NCI-H146 (cell line): ENCODE data around the gene FXYD6.

ENCODE experiments used
- DNase-seq: peaks from one replicate; lab custom pipeline; 2025; lab: John Stamatoyannopoulos, UW

FXYD6 gene

GRCh38 chr11:117910525-117910924 lies 34.1 kb upstream of the FXYD6 start:
- DNase-seq, result no peak

- no peak for DNase-seq
Measured at GRCh38 chr11:117909611-117910382, 33.3 kb upstream of the FXYD6 start.

GRCh38 chr11:117908959-117909610 lies 32.6 kb upstream of the FXYD6 start:
- no peak for DNase-seq

- peak; percentile 17 for DNase-seq
Measured at GRCh38 chr11:117908109-117908895, 31.8 kb upstream of the FXYD6 start.

GRCh38 chr11:117907276-117908108 lies 31.0 kb upstream of the FXYD6 start:
- DNase-seq, result peak; percentile 98

GRCh38 chr11:117906710-117907109 lies 30.3 kb upstream of the FXYD6 start:
- DNase-seq, result no peak

GRCh38 chr11:117906126-117906525 lies 29.7 kb upstream of the FXYD6 start:
- DNase-seq, result no peak

GRCh38 chr11:117905524-117905923 lies 29.1 kb upstream of the FXYD6 start:
- DNase-seq, result no peak

GRCh38 chr11:117903505-117904382 lies 27.3 kb upstream of the FXYD6 start:
- peak; percentile 87 for DNase-seq

GRCh38 chr11:117902001-117902845 lies 25.8 kb upstream of the FXYD6 start:
- DNase-seq, result no peak

- no peak for DNase-seq
Measured at GRCh38 chr11:117901601-117902000, 25.1 kb upstream of the FXYD6 start.

GRCh38 chr11:117900720-117901440 lies 24.4 kb upstream of the FXYD6 start:
- DNase-seq, result no peak

- no peak for DNase-seq
Measured at GRCh38 chr11:117900121-117900648, 23.7 kb upstream of the FXYD6 start.

GRCh38 chr11:117898059-117898458 lies 21.6 kb upstream of the FXYD6 start:
- no peak for DNase-seq

- no peak for DNase-seq
Measured at GRCh38 chr11:117892651-117893050, 16.2 kb upstream of the FXYD6 start.

- no peak for DNase-seq
Measured at GRCh38 chr11:117891362-117891761, 14.9 kb upstream of the FXYD6 start.

- DNase-seq, result no peak
Measured at GRCh38 chr11:117888139-117888566, 11.7 kb upstream of the FXYD6 start.

GRCh38 chr11:117887431-117888138 lies 11.1 kb upstream of the FXYD6 start:
- DNase-seq, result peak; percentile 53
